Trophoblast cell (in vitro differentiated cells and primary cell): ENCODE data around the gene HHAT.
A peak's percentile ranks its signal among the peaks of the same experiment; 100 is the strongest.

Experiments
- DNase-seq, 2 donors: peaks; one replicate each; pipeline ENCODE4 v3.0.0-alpha.2; 2016
- H2AFZ ChIP-seq: 2 replicates; pipeline ENCODE4 v1.6.1; 2013; ENCODE audit warnings: low read length, moderate library complexity, mild to moderate bottlenecking; ENCODE audit not compliant: insufficient read depth, poor library complexity
- H2AK5ac ChIP-seq: 2 replicates; pipeline ENCODE4 v1.6.1; 2013; ENCODE audit warnings: mild to moderate bottlenecking, low read length
- H2BK120ac ChIP-seq: 2 replicates; pipeline ENCODE4 v1.6.1; 2013; ENCODE audit warnings: low read length, mild to moderate bottlenecking, moderate library complexity; ENCODE audit not compliant: insufficient read depth, poor library complexity
- H2BK12ac ChIP-seq: 2 replicates; pipeline ENCODE4 v1.6.1; 2013; ENCODE audit warnings: mild to moderate bottlenecking, low read length, moderate library complexity
- H2BK5ac ChIP-seq: 2 replicates; pipeline ENCODE4 v1.6.1; 2013; ENCODE audit warnings: low read length, low read depth, moderate library complexity, mild to moderate bottlenecking; ENCODE audit not compliant: poor library complexity
- H3K14ac ChIP-seq: 2 replicates; pipeline ENCODE4 v1.6.1; 2013; ENCODE audit warnings: mild to moderate bottlenecking, low read length
- H3K18ac ChIP-seq: 2 replicates; pipeline ENCODE4 v1.6.1; 2013; ENCODE audit warnings: mild to moderate bottlenecking, low read length
- H3K23ac ChIP-seq: 2 replicates; pipeline ENCODE4 v1.6.1; 2013; ENCODE audit warnings: low read length
- H3K27ac ChIP-seq: 2 replicates; pipeline ENCODE4 v1.5.1; 2013; ENCODE audit warnings: low read depth, mild to moderate bottlenecking, inconsistent platforms, low read length, moderate library complexity
- H3K27me3 ChIP-seq: 2 replicates; pipeline ENCODE4 v1.6.1; 2013; ENCODE audit warnings: inconsistent platforms, mild to moderate bottlenecking, low read length, moderate library complexity; ENCODE audit not compliant: insufficient read depth
- H3K36me3 ChIP-seq, 2 experiments: 1 replicate in 1 of 2; 2 replicates in 1 of 2; pipeline ENCODE4 v1.6.1; 2013; ENCODE audit warnings: low read length in 2 of 2, mild to moderate bottlenecking in 2 of 2, moderate library complexity in 1 of 2; ENCODE audit not compliant: insufficient read depth in 2 of 2, control insufficient read depth in 1 of 2
- H3K4ac ChIP-seq: 2 replicates; pipeline ENCODE4 v1.6.1; 2013; ENCODE audit warnings: low read depth, mild to moderate bottlenecking, low read length, moderate library complexity
- H3K4me1 ChIP-seq, 2 experiments: 1 replicate in 1 of 2; 2 replicates in 1 of 2; pipeline ENCODE4 v1.6.1; 2013; ENCODE audit warnings: low read length in 2 of 2, mild to moderate bottlenecking in 2 of 2, moderate library complexity in 1 of 2; ENCODE audit not compliant: insufficient read depth in 2 of 2, control insufficient read depth in 1 of 2
- H3K4me2 ChIP-seq: 2 replicates; pipeline ENCODE4 v1.6.1; 2013; ENCODE audit warnings: inconsistent platforms, mild to moderate bottlenecking, low read length, moderate library complexity
- H3K4me3 ChIP-seq: 2 replicates; pipeline ENCODE4 v1.5.1; 2013; ENCODE audit warnings: mild to moderate bottlenecking, low read depth, low read length, inconsistent platforms
- H3K79me1 ChIP-seq: one replicate; pipeline ENCODE4 v1.6.1; 2013; ENCODE audit warnings: low read length
- H3K79me2 ChIP-seq: 2 replicates; pipeline ENCODE4 v1.6.1; 2013; ENCODE audit warnings: low read length, mild to moderate bottlenecking; ENCODE audit not compliant: control insufficient read depth, insufficient read depth, poor library complexity
- H3K9ac ChIP-seq: 2 replicates; pipeline ENCODE4 v1.6.1; 2013; ENCODE audit warnings: mild to moderate bottlenecking, low read length
- H3K9me3 ChIP-seq: 2 replicates; pipeline ENCODE4 v1.6.1; 2013; ENCODE audit warnings: low read depth, mild to moderate bottlenecking, control low read depth, inconsistent platforms, low read length; ENCODE audit not compliant: insufficient read depth
- H4K12ac ChIP-seq: 2 replicates; pipeline ENCODE4 v1.6.1; 2013; ENCODE audit warnings: low read depth, mild to moderate bottlenecking, low read length, moderate library complexity
- H4K8ac ChIP-seq: 2 replicates; pipeline ENCODE4 v1.6.1; 2013; ENCODE audit warnings: low read depth, mild to moderate bottlenecking, low read length, moderate library complexity
- H4K91ac ChIP-seq: one replicate; pipeline ENCODE4 v1.6.1; 2013; ENCODE audit warnings: low read depth, mild to moderate bottlenecking, low read length, moderate library complexity
- WGBS: extraction: QIAGEN DNeasy Blood & Tissue Kit; methylation state at CpG from one replicate; pipeline ENCODE4 v1.1.7; 2013; ENCODE audit warnings: missing lambda C conversion rate; ENCODE audit not compliant: insufficient read length, insufficient coverage; ENCODE audit errors: extremely low coverage; 5-methylcytosine and 5-hydroxymethylcytosine counted together

The HHAT gene

DNA sequence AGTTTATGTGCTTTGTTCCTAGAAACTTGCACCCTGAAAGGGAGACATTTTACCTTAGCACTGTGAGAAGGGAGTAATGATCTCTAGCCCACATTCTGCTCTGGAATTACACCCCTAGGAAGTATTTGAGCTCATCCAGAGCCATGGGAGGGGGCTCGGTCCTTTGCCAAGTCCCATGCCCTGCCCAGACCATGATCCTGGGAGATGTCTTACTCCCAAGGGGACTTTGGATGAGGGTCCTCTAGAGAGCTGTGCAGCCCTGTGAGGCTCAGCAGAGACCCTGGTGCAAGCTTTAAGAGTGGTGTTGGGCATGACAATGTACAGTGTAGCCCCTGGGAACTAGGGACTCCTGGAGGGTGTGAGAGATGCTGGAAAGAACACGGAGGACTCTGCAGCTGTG is 241.4 kb downstream of the HHAT start:
- H3K27ac ChIP-seq: no peak overlapping the region
- H3K14ac ChIP-seq: no peak overlapping the region
- no peak overlapping the region for H2AFZ ChIP-seq
- no peaks in the 10 kb centered on the region for H3K79me1 ChIP-seq
- H3K4ac ChIP-seq: no peak overlapping the region
- no CpG with 5 or more reads among the region's 2 CpGs for WGBS
- no peak overlapping the region for H2AK5ac ChIP-seq
- H2BK5ac ChIP-seq: no peak overlapping the region
- H2BK120ac ChIP-seq: no peak overlapping the region
- no peak overlapping the region for H2BK12ac ChIP-seq
- H3K9ac ChIP-seq: no peak overlapping the region
- no peak overlapping the region for H3K4me2 ChIP-seq
- H3K36me3 ChIP-seq: no peaks in the 10 kb centered on the region
- H4K8ac ChIP-seq: no peak overlapping the region
- no peak overlapping the region for H3K23ac ChIP-seq
- no peaks in the 10 kb centered on the region for H3K27me3 ChIP-seq
- no peak overlapping the region for H4K12ac ChIP-seq
- no peaks in the 10 kb centered on the region for H3K79me2 ChIP-seq
- H3K18ac ChIP-seq: no peak overlapping the region
- no peak overlapping the region for H4K91ac ChIP-seq
- no peaks in the 10 kb centered on the region for H3K4me1 ChIP-seq
- no peak overlapping the region for H3K4me3 ChIP-seq
- H3K9me3 ChIP-seq: no peaks in the 10 kb centered on the region
- no peak for DNase-seq

DNA sequence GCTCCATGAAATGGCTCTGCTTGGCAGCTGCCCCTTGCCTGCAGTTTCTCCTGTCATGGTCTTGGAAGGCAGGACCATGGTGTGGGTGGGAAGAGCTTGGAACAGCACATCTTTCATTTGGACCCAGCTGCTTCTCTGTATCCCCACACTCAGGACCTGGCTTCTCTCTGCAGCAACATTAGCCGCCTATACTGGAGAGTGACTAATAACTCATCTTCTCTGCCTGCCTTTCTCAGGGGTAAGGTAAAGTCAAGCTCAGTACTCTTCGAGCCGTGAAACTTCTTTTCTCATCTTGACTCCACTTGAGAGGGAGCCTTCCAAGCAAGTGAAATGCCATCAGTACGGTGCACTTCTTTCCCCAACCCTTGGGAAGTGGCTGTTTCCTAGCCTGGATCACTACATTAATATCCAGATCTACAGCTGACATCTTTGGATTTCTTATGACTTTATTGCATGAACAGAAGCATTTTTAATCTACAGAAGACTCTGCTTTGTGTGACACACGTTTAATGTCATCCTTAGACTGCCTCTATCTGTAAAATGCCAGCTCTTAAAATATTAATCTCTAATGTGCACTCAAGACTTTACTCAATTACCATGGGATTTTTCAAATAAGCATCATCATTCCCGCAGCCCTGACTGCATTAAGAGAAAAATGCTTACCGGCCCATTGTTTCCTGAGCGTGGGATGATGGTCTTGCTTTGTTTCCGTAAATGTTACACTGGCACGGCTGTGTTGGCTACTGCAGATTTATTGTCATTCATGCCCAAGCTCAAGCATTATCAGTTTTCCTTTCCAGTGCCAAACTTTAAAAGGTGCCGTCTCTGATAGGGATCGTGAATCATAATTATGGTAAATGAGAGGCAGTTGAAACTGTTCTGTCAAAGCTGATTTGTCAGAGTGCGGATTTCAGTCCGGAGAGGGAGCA is 242.9 kb downstream of the HHAT start:
- H3K23ac ChIP-seq: no peak overlapping the region
- no peak overlapping the region for H3K4me2 ChIP-seq
- H3K18ac ChIP-seq: no peak overlapping the region
- no peak overlapping the region for H2BK120ac ChIP-seq
- H3K9me3 ChIP-seq: no peaks in the 10 kb centered on the region
- no peak overlapping the region for H4K8ac ChIP-seq
- no peak overlapping the region for H3K9ac ChIP-seq
- H3K4ac ChIP-seq: no peak overlapping the region
- no peak overlapping the region for H2BK5ac ChIP-seq
- WGBS: no CpG with 5 or more reads among the region's 14 CpGs
- H3K14ac ChIP-seq: no peak overlapping the region
- no peak for DNase-seq
- H3K79me2 ChIP-seq: no peaks in the 10 kb centered on the region
- no peaks in the 10 kb centered on the region for H3K36me3 ChIP-seq
- no peak overlapping the region for H2AFZ ChIP-seq
- H3K4me1 ChIP-seq: no peaks in the 10 kb centered on the region
- H3K79me1 ChIP-seq: no peaks in the 10 kb centered on the region
- no peak overlapping the region for H3K27ac ChIP-seq
- no peak overlapping the region for H2AK5ac ChIP-seq
- no peak overlapping the region for H3K4me3 ChIP-seq
- H4K12ac ChIP-seq: no peak overlapping the region
- H2BK12ac ChIP-seq: no peak overlapping the region
- H4K91ac ChIP-seq: no peak overlapping the region
- H3K27me3 ChIP-seq: no peaks in the 10 kb centered on the region

DNA sequence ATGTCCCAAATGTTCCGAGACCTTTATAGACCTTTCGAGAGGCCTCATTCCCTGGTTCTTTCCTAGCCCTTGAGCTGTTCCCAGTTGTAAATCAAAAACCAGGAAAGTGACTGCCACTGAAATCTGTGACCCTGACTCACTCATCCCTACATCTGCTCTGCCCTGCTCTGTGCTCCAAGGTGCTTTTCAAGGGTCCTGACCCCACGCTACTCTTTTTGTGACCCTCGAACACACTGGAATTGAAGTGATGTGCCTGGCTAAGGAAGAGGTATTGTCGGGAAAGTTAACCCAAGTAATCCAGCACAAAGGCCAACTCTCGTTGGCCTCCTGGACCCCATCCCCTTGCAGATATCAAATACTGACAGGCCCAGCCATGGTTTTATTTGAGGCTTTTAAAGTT is 244.4 kb downstream of the HHAT start:
- Histone ChIP-seq H4K12ac (no peak overlapping the region), H4K91ac (no peak overlapping the region), H3K27me3 (no peaks in the 10 kb centered on the region), H3K79me1 (no peaks in the 10 kb centered on the region), H3K18ac (no peak overlapping the region), H3K4me1 (no peaks in the 10 kb centered on the region), H3K23ac (no peak overlapping the region), H3K36me3 (no peaks in the 10 kb centered on the region), H3K4me3 (no peak overlapping the region), H3K4ac (no peak overlapping the region), H2BK12ac (no peak overlapping the region), H3K14ac (no peak overlapping the region), H2AK5ac (no peak overlapping the region), H3K9me3 (no peaks in the 10 kb centered on the region), H3K9ac (no peak overlapping the region), H4K8ac (no peak overlapping the region), H2BK120ac (no peak overlapping the region), H2BK5ac (no peak overlapping the region), H3K79me2 (no peaks in the 10 kb centered on the region), H2AFZ (no peak overlapping the region), H3K4me2 (no peak overlapping the region), H3K27ac (no peak overlapping the region)
- no CpG with 5 or more reads among the region's 6 CpGs for WGBS
- no peak for DNase-seq

DNA sequence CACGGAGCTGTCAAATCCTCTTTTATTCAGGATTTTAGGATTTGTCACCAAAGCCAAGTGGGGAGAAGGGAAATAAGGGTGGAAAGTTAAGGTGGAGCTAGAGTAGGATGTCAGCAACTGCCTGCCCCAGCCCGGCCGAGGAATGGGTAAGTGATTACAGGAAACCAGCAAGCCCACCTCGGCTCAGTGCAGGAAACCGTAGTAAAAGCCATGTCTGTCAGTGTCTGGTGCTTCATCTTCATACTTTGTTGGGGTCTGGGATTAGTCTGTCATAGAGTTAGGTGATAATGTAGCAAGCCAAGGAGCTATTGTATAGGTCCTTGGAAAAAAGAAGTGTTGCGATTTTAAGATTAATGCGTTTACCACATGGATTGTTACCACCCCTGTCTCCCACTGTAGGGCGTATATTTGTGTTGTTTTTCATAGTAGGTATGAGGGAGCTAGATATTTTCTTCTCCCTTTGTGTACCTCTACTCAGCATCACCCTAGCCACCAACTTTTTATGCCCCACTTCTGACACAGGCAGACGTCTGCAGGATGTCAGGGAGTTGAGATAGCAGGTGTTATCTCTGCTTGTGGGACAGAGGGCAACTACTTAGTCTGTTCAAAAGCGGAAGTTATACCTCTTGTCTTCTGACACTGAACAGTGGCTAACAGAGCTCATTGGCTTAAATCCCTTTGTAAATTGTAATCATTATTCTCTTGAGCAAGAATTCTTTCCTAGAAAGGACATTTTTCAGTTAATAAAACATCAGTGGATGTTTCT is 253.7 kb downstream of the HHAT start:
- Histone ChIP-seq H2AK5ac (no peak overlapping the region), H4K12ac (no peak overlapping the region), H3K27ac (peak overlapping the region; percentile 7), H3K27me3 (no peaks in the 10 kb centered on the region), H4K8ac (no peak overlapping the region), H3K79me2 (no peaks in the 10 kb centered on the region), H3K9me3 (peaks cover 2% of the 10 kb centered on the region), H2AFZ (no peak overlapping the region), H3K9ac (no peak overlapping the region), H3K14ac (no peak overlapping the region), H2BK5ac (no peak overlapping the region), H3K4me3 (no peak overlapping the region), H4K91ac (no peak overlapping the region), H3K4me2 (no peak overlapping the region), H3K4me1 (peaks cover 2% of the 10 kb centered on the region in 2 experiments), H3K79me1 (peaks cover 1% of the 10 kb centered on the region), H2BK12ac (no peak overlapping the region), H2BK120ac (no peak overlapping the region), H3K4ac (no peak overlapping the region), H3K18ac (no peak overlapping the region), H3K23ac (no peak overlapping the region), H3K36me3 (no peaks in the 10 kb centered on the region)
- WGBS: no CpG with 5 or more reads among the region's 10 CpGs
- DNase-seq: no peak
